GM12875 (cell line): ENCODE data around the gene C13orf46.

Source experiments
- H3K4me3 ChIP-seq: one replicate; pipeline ENCODE4 v1.5.1; 2011; ENCODE audit warnings: low read depth, low read length, control low read depth
- TF ChIP-seq, protein P1 (sequence below): IDR thresholded peaks from 2 replicates; pipeline ENCODE4 v1.5.1; 2011; ENCODE audit warnings: low read depth, mild to moderate bottlenecking, control low read depth, inconsistent platforms, low read length, moderate library complexity, borderline replicate concordance; ENCODE audit not compliant: insufficient read depth

Gene C13orf46

DNA sequence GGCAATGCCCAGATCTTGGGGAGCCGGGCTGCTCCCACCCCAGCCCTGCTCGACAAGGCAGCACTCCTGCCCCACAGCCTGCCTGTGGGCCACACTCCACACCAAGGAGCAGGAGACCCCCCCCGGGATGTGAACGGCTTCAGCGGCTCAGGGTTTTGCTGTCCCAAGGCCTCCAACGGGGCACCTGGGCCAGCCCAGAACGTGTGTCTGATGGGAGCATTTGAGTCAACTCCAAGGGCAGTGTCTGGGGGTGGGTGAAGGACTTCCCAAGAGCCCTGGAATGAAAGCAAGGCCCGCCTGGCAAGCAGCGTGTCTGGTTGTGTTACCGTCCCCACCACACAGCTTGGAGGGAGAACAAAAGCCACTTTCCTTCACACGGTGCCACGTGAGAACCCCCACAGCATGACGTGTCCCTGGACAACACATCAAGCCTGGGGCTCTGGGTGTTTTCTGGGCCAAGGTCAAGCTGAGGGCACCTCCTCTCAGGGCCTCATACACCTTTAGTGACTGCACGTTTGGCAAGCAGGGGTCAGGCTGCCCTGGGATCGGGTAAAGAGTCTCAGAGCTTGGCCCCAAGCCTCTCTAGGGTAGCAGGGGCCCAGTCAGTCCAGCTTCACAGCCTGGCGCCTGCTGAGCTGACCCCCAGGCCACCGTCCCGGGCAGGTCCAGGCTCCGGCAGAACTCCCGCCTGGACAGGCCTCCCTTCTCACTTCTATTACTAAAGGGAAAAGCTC lies 6.0 kb downstream of the C13orf46 start:
- no peak overlapping the region for H3K4me3 ChIP-seq
- TF ChIP-seq, protein P1, sequence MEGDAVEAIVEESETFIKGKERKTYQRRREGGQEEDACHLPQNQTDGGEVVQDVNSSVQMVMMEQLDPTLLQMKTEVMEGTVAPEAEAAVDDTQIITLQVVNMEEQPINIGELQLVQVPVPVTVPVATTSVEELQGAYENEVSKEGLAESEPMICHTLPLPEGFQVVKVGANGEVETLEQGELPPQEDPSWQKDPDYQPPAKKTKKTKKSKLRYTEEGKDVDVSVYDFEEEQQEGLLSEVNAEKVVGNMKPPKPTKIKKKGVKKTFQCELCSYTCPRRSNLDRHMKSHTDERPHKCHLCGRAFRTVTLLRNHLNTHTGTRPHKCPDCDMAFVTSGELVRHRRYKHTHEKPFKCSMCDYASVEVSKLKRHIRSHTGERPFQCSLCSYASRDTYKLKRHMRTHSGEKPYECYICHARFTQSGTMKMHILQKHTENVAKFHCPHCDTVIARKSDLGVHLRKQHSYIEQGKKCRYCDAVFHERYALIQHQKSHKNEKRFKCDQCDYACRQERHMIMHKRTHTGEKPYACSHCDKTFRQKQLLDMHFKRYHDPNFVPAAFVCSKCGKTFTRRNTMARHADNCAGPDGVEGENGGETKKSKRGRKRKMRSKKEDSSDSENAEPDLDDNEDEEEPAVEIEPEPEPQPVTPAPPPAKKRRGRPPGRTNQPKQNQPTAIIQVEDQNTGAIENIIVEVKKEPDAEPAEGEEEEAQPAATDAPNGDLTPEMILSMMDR, result no peak

DNA sequence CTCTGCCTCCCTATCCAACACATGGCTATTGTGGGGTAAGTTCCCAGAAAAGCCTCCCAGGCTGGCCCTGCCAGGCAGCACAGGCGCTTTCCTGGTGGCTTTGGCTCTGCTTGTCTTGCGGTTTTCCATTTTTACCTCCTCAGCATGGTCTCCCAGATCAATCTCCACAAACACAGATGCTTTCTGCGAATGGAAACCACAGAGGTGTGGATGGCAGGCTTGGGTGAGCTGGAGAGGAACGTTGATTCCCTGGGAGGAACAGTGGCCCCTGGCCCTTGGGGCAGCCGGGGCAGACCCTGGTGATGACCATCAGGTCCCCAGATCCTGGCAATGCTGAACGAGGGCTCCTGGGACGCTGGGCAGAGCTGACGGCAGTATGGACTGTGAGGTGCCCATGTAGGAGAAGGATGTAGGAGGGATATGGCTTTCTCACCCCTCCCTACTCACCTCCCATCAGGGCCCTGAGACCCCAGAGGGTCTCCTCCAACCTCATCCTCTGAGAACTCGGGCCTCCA lies 6.6 kb downstream of the C13orf46 start:
- TF ChIP-seq, protein P1, result no peak
- H3K4me3 ChIP-seq, result no peak overlapping the region

DNA sequence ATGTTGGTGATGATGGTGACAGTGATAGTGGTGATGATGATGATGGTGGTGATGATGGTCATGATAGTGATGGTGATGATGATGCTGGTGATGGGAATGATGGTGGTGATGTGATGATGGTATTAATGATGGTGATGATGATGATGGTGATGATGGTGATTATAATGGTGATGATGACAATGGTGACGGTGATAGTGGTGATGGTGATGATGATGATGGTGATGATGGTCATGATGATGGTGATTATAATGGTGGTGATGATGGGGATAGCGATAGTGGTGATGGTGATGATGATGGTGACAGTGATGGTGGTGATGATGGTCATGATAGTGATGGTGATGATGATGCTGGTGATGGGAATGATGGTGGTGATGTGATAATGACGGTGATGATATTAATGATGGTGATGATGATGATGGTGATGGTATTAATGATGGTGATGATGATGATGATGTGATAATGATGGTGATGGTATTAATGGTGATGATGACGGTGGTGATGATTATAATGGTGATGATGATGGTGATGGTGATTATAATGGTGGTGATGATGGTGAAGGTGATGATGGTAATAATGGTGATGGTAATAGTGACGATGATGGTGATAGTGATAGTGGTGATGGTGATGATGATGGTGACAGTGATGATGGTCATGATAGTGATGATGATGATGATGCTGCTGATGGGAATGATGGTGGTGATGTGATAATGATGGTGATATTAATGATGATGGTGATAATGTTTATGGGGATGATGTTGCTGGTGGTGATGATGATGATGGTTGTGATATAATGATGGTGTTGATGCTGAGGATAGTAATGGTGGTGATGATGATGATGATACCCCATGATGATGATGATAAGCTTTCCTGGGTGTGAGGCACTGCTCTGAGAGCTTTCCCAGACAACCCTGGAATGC lies 7.7 kb downstream of the C13orf46 start:
- TF ChIP-seq, protein P1, result no peak
- H3K4me3 ChIP-seq, result no peak overlapping the region

DNA sequence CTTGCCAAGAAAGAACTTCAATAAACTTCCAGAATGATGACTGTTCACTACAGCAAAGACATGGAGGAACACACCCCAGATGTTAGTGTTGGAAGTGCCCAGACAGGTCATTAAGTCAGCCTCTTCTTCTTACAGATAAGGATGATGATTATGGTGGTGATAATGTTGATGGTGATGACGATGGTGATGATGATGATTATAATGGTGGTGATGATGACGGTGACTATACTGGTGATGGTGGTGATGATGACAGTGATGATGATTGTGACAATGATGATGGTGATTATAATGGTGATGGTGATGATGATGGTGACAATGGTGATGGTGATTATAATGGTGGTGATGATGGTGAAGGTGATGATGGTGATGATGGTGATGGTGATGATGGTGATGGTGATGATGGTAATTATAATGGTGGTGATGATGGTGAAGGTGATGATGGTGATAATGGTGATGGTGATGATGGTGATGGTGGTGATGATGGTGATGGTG lies 8.4 kb downstream of the C13orf46 start:
- TF ChIP-seq, protein P1, result no peak
- H3K4me3 ChIP-seq, result no peak overlapping the region

DNA sequence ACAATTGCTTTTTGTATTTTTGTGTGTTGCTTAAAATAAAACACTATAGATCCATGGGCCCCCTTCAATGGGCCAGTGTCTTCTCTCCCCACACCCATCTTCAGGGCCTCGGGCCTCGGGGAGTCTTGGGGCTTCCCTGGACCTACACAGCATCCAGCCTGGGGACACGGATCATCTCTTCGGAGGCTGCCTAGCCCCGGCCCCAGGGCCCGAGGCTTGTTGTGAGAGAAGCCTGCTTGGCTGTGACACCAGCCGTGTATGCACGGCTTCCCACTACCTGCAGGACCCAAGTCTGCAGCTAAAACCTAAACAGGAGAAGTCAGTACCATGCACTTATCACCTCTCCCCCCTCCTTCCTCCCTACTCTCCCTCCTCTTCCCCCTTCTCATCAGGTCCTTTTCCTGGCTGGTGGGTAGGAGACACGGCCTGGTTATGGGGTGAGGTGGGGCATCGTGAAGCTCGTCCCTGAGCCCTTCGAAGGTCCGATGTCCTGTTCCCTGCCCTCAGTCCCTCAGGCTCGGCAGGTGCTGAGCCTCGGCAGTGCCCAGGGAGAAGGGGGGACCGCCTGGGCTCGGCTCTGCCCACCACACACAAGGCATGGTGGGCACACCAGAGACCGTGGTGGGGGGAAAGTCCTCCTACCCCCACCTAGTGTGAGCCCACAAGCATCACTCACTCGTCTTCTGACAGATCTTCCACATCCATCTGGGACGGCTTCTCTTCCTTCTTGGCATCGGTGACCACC lies 9.5 kb downstream of the C13orf46 start:
- no peak overlapping the region for H3K4me3 ChIP-seq
- TF ChIP-seq, protein P1, result no peak

DNA sequence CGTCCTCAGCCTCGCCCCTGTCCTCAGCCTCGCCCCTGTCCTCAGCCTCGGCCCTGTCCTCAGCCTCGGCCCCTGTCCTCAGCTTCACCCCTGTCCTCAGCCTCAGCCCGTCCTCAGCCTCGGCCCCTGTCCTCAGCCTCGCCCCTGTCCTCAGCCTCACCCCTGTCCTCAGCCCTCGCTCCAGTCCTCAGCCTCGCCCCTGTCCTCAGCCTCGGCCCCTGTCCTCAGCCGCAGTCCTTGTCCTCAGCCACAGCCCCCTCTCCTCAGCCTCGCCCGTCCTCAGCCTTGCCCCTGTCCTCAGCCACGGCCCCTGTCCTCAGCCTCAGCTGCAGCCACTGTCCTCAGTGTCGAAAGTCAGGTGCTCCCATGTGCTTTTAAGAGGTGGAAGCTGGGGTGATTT lies 10.5 kb downstream of the C13orf46 start:
- TF ChIP-seq, protein P1, result no peak
- no peak overlapping the region for H3K4me3 ChIP-seq
